Transverse colon (tissue), 4 donors: ENCODE measurements around the gene PNRC2.
"Not testable (repeated sequence)": the region's sequence is repeated elsewhere in the genome, so short reads cannot be mapped to it uniquely, and the experiment has no call there.

Experiments used
- CTCF ChIP-seq, 5 experiments: fragments of 200-600 bp in 3 of 5; fragments of 450-650 bp in 2 of 5; sonication (generic) in 3 of 5; IDR thresholded peaks; 1 replicate in 2 of 5; 2 replicates in 3 of 5; pipeline ENCODE4 v1.5.1; 2016 to 2017; ENCODE audit warnings: antibody characterized with exemption in 5 of 5, inconsistent platforms in 3 of 5, mild to moderate bottlenecking in 2 of 5, moderate library complexity in 1 of 5
- EP300 ChIP-seq: sonication (generic); formaldehyde crosslinking; IDR thresholded peaks from one replicate; pipeline ENCODE4 v1.6.1; 2017; ENCODE audit warnings: antibody characterized with exemption, low read depth
- POLR2AphosphoS5 ChIP-seq, 3 donors: sonication (generic); formaldehyde crosslinking; IDR thresholded peaks; one replicate each; pipeline ENCODE4 v1.6.1; 2016; ENCODE audit warnings: antibody characterized with exemption in 3 of 3

DNA sequence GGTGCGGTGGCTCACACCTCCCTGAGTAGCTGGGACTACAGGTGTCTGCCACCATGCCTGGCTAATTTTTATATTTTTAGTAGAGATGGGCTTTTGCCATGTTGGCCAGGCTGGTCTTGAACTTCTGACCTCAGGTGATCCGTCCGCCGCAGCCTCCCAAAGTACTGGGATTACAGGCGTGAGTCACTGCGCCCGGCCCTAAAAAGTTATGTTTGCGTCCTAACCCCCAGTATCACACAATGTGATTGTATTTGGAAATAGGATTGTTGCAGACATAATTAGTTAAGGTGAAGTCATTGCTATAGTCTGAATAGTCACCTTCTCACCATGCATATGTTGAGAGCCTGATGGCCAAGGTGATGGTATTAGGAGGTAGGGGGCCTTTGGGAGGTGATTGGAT, 53.2 kb downstream of the PNRC2 start:
- TF ChIP-seq CTCF (IDR thresholded peaks at IDR 0.05); POLR2AphosphoS5 (IDR thresholded peaks at IDR 0.05); EP300: not testable (repeated sequence)
